Stimulated activated CD8-positive, alpha-beta memory T cell treated with anti-CD3 and anti-CD28 coated beads, Interleukin-15, amount 100 ng/mL, for 4 hours (primary cell): ENCODE data around the gene PLD5.
"Not testable (repeated sequence)": the region's sequence is repeated elsewhere in the genome, so short reads cannot be mapped to it uniquely, and the experiment has no call there.

Experiments
- DNase-seq, 2 donors: peaks; one replicate each; pipeline ENCODE4 v3.0.0-alpha.2; 2020; ENCODE audit warnings: low read depth in 2 of 2

Gene PLD5

GRCh38 chr1:242489545-242489944, 35.0 kb downstream of the PLD5 start:
- no peak for DNase-seq

- no peak for DNase-seq
Observed at GRCh38 chr1:242477944-242478343, 46.6 kb downstream of the PLD5 start.

- DNase-seq = no peak
Observed at GRCh38 chr1:242470774-242471173, 53.7 kb downstream of the PLD5 start.

- DNase-seq = no peak
Observed at GRCh38 chr1:242468784-242469183, 55.7 kb downstream of the PLD5 start.

- no peak for DNase-seq
Observed at GRCh38 chr1:242467556-242468145, 56.8 kb downstream of the PLD5 start.

- DNase-seq = no peak
Observed at GRCh38 chr1:242462867-242463266, 61.6 kb downstream of the PLD5 start.

GRCh38 chr1:242459740-242460139, 64.8 kb downstream of the PLD5 start:
- DNase-seq = not testable (repeated sequence)

GRCh38 chr1:242456726-242457269, 67.7 kb downstream of the PLD5 start:
- no peak for DNase-seq

- no peak for DNase-seq
Observed at GRCh38 chr1:242455052-242455361, 69.5 kb downstream of the PLD5 start.

GRCh38 chr1:242454262-242455051, 70.0 kb downstream of the PLD5 start:
- no peak for DNase-seq

GRCh38 chr1:242452573-242452972, 71.9 kb downstream of the PLD5 start:
- no peak for DNase-seq

GRCh38 chr1:242449661-242450060, 74.8 kb downstream of the PLD5 start:
- no peak for DNase-seq

- DNase-seq = no peak
Observed at GRCh38 chr1:242448910-242449645, 75.4 kb downstream of the PLD5 start.

- DNase-seq = no peak
Observed at GRCh38 chr1:242447689-242448088, 76.8 kb downstream of the PLD5 start.

GRCh38 chr1:242440757-242441156, 83.7 kb downstream of the PLD5 start:
- DNase-seq = no peak

- no peak for DNase-seq
Observed at GRCh38 chr1:242435200-242435599, 89.3 kb downstream of the PLD5 start.

- no peak for DNase-seq
Observed at GRCh38 chr1:242432491-242433095, 91.9 kb downstream of the PLD5 start.

GRCh38 chr1:242431786-242432185, 92.7 kb downstream of the PLD5 start:
- DNase-seq = no peak

- DNase-seq = no peak
Observed at GRCh38 chr1:242430956-242431355, 93.5 kb downstream of the PLD5 start.

- DNase-seq = no peak
Observed at GRCh38 chr1:242428399-242429190, 95.9 kb downstream of the PLD5 start.

GRCh38 chr1:242427519-242427918, 97.0 kb downstream of the PLD5 start:
- no peak for DNase-seq
